Glutamatergic neuron (in vitro differentiated cells): ENCODE measurements around the gene ZFR. TPM values are rescaled to one million over a fixed set of nuclear protein-coding genes. Genes with fewer than 3 reads are reported as not detected.
"Not testable (repeated sequence)": the region's sequence is repeated elsewhere in the genome, so short reads cannot be mapped to it uniquely, and the experiment has no call there.

Experiments used
- DNase-seq: peaks from one replicate; pipeline ENCODE4 v3.0.0; 2022
- H3K27ac Mint-ChIP-seq: one replicate; pipeline ENCODE4 v1.8.0; 2020; ENCODE audit warnings: mild to moderate bottlenecking, mixed read lengths, inconsistent platforms; ENCODE audit not compliant: unreplicated experiment
- H3K27me3 Mint-ChIP-seq: one replicate; pipeline ENCODE4 v1.8.0; 2020; ENCODE audit warnings: mild to moderate bottlenecking, moderate library complexity, mixed read lengths, inconsistent platforms; ENCODE audit not compliant: unreplicated experiment
- H3K36me3 Mint-ChIP-seq: one replicate; pipeline ENCODE4 v1.8.0; 2020; ENCODE audit warnings: mild to moderate bottlenecking, mixed read lengths, inconsistent platforms; ENCODE audit not compliant: unreplicated experiment
- H3K4me1 Mint-ChIP-seq: one replicate; pipeline ENCODE4 v1.8.0; 2020; ENCODE audit warnings: mild to moderate bottlenecking, low read depth, mixed read lengths, inconsistent platforms; ENCODE audit not compliant: unreplicated experiment
- H3K4me3 Mint-ChIP-seq: one replicate; pipeline ENCODE4 v1.8.0; 2020; ENCODE audit warnings: mild to moderate bottlenecking, mixed read lengths, inconsistent platforms; ENCODE audit not compliant: unreplicated experiment
- H3K9me3 Mint-ChIP-seq: one replicate; pipeline ENCODE4 v1.8.0; 2020; ENCODE audit warnings: mild to moderate bottlenecking, moderate library complexity, mixed read lengths, inconsistent platforms; ENCODE audit not compliant: unreplicated experiment
- total RNA-seq: library from RNA; stranded (reverse); fragmentation: NEBNext Ultra II Directional; extraction: Animal tissue kit (Norgen Biotek cat#: 25700); gene quantifications from one replicate; pipeline ENCODE4 v1.2.1, GENCODE V29; 2021; ENCODE audit not compliant: unreplicated experiment
- TF ChIP-seq, protein P1 (sequence below): fragments of 200-600 bp; sonication (generic); IDR thresholded peaks from one replicate; pipeline ENCODE4 v1.5.0; 2021; ENCODE audit not compliant: partially characterized antibody, unreplicated experiment

The ZFR gene
- total RNA-seq, 1 donor from 2014 or later, result 84.5 TPM

- H3K27me3 Mint-ChIP-seq, result peaks cover 13% of the 10 kb centered on the region
Measured at GRCh38 chr5:32322882-32323281, 121.7 kb downstream of the ZFR start.

GRCh38 chr5:32321787-32322186 is 122.8 kb downstream of the ZFR start:
- H3K4me3 Mint-ChIP-seq, H3K27ac Mint-ChIP-seq, H3K36me3 Mint-ChIP-seq, DNase-seq: not testable (repeated sequence)
- H3K27me3 Mint-ChIP-seq, result peaks cover 13% of the 10 kb centered on the region
- H3K4me1 Mint-ChIP-seq, result peaks cover 11% of the 10 kb centered on the region
- peaks cover 15% of the 10 kb centered on the region for H3K9me3 Mint-ChIP-seq

More at GRCh38 chr5:32322882-32323281, 121.7 kb downstream of the ZFR start:
- peaks cover 15% of the 10 kb centered on the region for H3K9me3 Mint-ChIP-seq
- H3K4me3 Mint-ChIP-seq, result no peak overlapping the region
- peaks cover 11% of the 10 kb centered on the region for H3K4me1 Mint-ChIP-seq
- no peak for DNase-seq
- H3K27ac Mint-ChIP-seq, result no peak overlapping the region
- peaks cover 6% of the 10 kb centered on the region for H3K36me3 Mint-ChIP-seq
- TF ChIP-seq, protein P1, sequence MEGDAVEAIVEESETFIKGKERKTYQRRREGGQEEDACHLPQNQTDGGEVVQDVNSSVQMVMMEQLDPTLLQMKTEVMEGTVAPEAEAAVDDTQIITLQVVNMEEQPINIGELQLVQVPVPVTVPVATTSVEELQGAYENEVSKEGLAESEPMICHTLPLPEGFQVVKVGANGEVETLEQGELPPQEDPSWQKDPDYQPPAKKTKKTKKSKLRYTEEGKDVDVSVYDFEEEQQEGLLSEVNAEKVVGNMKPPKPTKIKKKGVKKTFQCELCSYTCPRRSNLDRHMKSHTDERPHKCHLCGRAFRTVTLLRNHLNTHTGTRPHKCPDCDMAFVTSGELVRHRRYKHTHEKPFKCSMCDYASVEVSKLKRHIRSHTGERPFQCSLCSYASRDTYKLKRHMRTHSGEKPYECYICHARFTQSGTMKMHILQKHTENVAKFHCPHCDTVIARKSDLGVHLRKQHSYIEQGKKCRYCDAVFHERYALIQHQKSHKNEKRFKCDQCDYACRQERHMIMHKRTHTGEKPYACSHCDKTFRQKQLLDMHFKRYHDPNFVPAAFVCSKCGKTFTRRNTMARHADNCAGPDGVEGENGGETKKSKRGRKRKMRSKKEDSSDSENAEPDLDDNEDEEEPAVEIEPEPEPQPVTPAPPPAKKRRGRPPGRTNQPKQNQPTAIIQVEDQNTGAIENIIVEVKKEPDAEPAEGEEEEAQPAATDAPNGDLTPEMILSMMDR, result no peak

DNA sequence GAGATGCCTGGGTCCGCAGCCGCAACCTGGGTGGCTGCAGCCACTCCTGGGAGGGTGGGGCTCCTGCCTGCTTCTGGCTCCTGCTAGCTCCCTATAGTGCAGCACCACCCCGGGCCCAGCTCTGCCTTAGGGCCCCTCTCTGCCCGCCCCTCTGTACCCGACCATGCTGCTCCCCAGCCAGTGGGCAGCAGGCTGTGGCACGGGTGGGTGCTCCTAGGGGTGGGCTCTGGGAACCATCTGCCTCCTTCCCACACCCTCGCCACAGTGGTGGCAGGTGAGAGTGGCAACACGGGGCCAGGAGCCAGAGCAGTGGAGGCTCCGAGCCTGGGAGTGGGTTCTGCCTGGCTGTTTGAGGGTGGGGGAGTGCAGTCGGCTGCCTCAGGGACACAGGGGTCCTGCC is 124.0 kb downstream of the ZFR start:
- Mint-ChIP-seq H3K36me3 (peaks cover 6% of the 10 kb centered on the region), H3K4me1 (peaks cover 6% of the 10 kb centered on the region), H3K27me3 (peaks cover 13% of the 10 kb centered on the region), H3K9me3 (peaks cover 12% of the 10 kb centered on the region), H3K27ac (no peak overlapping the region), H3K4me3 (no peak overlapping the region)
- DNase-seq, result no peak
- TF ChIP-seq, protein P1, result no peak

DNA sequence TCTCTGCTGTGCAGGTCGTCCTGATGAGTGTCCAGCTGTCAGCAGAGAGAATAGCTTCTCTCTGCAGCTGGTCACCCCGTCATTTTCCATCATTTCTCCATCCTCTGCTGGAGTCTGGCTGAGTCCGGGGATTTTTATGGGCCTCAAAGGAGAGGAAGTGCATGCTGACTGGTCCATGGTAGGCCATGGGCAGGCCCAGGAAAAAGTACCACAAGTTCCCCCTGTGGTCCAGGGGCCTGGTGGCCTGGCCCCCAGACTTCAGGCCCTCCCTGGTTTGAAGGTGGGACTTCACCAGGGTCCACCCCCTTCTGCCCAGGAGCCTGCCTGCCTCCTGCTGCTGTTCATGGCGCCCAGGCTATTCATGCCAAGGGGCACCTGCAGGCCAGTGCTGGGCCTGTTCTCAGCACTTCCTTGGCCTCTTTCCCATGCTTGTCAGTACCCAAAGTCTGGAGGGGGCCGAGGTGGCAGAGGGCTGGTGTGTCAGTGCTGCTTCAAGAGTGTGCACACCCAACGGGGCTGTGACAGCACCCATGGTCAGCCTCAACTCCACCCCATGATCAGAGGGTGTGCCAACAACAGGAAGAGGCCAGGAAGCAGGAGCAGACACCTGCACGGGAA is 124.5 kb downstream of the ZFR start:
- peaks cover 6% of the 10 kb centered on the region for H3K36me3 Mint-ChIP-seq
- no peak overlapping the region for H3K4me3 Mint-ChIP-seq
- no peak overlapping the region for H3K27ac Mint-ChIP-seq
- no peak for DNase-seq
- H3K4me1 Mint-ChIP-seq, result peaks cover 4% of the 10 kb centered on the region
- peaks cover 11% of the 10 kb centered on the region for H3K9me3 Mint-ChIP-seq
- TF ChIP-seq, protein P1, result no peak
- peaks cover 15% of the 10 kb centered on the region for H3K27me3 Mint-ChIP-seq

DNA sequence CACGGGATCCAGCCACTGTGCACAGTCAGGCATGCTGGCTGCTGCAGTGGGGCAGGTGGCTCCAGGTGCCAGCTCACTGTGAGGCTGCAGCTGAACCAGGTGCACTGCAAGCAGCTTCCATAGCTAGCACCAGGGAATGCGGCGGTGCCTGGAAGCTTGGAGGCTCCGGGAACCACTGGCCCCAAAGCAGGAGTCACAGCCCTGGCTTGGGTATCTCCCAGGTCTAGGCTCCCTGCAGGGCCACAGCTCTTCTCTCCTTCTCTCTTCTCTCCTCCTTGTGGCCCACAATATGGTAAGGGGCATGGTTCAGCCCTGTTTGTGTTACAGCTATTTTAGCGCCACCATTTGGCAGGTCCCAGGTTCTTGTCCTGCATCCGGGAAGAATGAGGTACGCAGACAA is 125.1 kb downstream of the ZFR start:
- H3K4me1 Mint-ChIP-seq, result no peaks in the 10 kb centered on the region
- no peak overlapping the region for H3K4me3 Mint-ChIP-seq
- peaks cover 6% of the 10 kb centered on the region for H3K36me3 Mint-ChIP-seq
- H3K27me3 Mint-ChIP-seq, result peaks cover 12% of the 10 kb centered on the region
- no peak overlapping the region for H3K27ac Mint-ChIP-seq
- TF ChIP-seq, protein P1, result no peak
- peaks cover 9% of the 10 kb centered on the region for H3K9me3 Mint-ChIP-seq
- no peak for DNase-seq
